T-cell (primary cell): Measurements from ENCODE around the gene MC4R. TPM values are rescaled to one million over a fixed set of nuclear protein-coding genes. Genes with fewer than 3 reads are reported as not detected.

Experiments used
- ATAC-seq, 4 experiments: fragments of 200-7000 bp in 3 of 4; fragments of 150-1000 bp in 1 of 4; cut with Tn5 transposase; replicated peaks in 1 of 4; 1 replicate in 3 of 4; 2 replicates in 1 of 4; pipeline ENCODE4 v1.10.0; 2021; ENCODE audit warnings: moderate library complexity in 3 of 4, mild to moderate bottlenecking in 2 of 4, moderate number of reproducible peaks in 1 of 4
- CTCF ChIA-PET, 2 donors: fragments of 300-600 bp; sonication (Branson Sonifier 250); formaldehyde crosslinking; loops; one replicate each; lab custom pipeline; 2022; ENCODE audit warnings: antibody characterized with exemption in 2 of 2; lab: Charles Lee
- POLR2A ChIA-PET, 2 donors: fragments of 300-600 bp; sonication (Branson Sonifier 250); formaldehyde crosslinking; loops; one replicate each; lab custom pipeline; 2022; ENCODE audit warnings: antibody characterized with exemption in 2 of 2; lab: Charles Lee
- DNase-seq, 35 experiments: peaks; one replicate each; pipeline versions ENCODE4 v3.0.0 to v3.0.0-alpha.2; 2013 to 2023
- H3K27ac ChIP-seq: one replicate; pipeline ENCODE4 v1.5.1; 2013; ENCODE audit warnings: low read length
- H3K27me3 ChIP-seq, 2 experiments: replicated peaks in 1 of 2; 1 replicate in 1 of 2; 2 replicates in 1 of 2; pipeline versions ENCODE4 v1.6.1 to v1.7.0; 2013; ENCODE audit warnings: low read length in 1 of 2, mixed read lengths in 1 of 2; ENCODE audit not compliant: control insufficient read depth in 2 of 2, insufficient read depth in 2 of 2; ENCODE audit errors: extremely low read depth in 1 of 2
- H3K36me3 ChIP-seq, 2 donors: 1 replicate in 1 of 2; 2 replicates in 1 of 2; pipeline versions ENCODE4 v1.6.1 to v1.7.0; 2013; ENCODE audit warnings: low read length in 1 of 2; ENCODE audit not compliant: control insufficient read depth in 2 of 2, insufficient read depth in 1 of 2; ENCODE audit errors: extremely low read depth in 1 of 2
- H3K4me1 ChIP-seq, 2 experiments: 1 replicate in 1 of 2; 2 replicates in 1 of 2; pipeline versions ENCODE4 v1.6.1 to v1.7.0; 2013; ENCODE audit warnings: low read length in 2 of 2, mixed read lengths in 1 of 2; ENCODE audit not compliant: insufficient read depth in 2 of 2, control insufficient read depth in 1 of 2; ENCODE audit errors: extremely low read depth in 1 of 2
- H3K4me3 ChIP-seq, 2 donors: 1 replicate in 1 of 2; 2 replicates in 1 of 2; pipeline versions ENCODE4 v1.5.1 to v1.7.0; 2013; ENCODE audit warnings: mild to moderate bottlenecking in 2 of 2, low read length in 1 of 2, moderate library complexity in 1 of 2; ENCODE audit not compliant: control insufficient read depth in 1 of 2; ENCODE audit errors: extremely low read depth in 1 of 2
- H3K9me3 ChIP-seq: 2 replicates; pipeline ENCODE4 v1.7.0; 2013
- H3K27ac Mint-ChIP-seq, 2 donors: one replicate each; pipeline ENCODE4 v1.8.0; 2020 to 2021; ENCODE audit warnings: mild to moderate bottlenecking in 2 of 2, mixed read lengths in 2 of 2
- H3K27me3 Mint-ChIP-seq, 2 donors: one replicate each; pipeline ENCODE4 v1.8.0; 2021 to 2022; ENCODE audit warnings: mixed read lengths in 2 of 2
- H3K36me3 Mint-ChIP-seq: one replicate; pipeline ENCODE4 v1.8.0; 2021; ENCODE audit warnings: mixed read lengths
- H3K4me1 Mint-ChIP-seq, 3 donors: one replicate each; pipeline ENCODE4 v1.8.0; 2020 to 2022; ENCODE audit warnings: mixed read lengths in 3 of 3, mild to moderate bottlenecking in 1 of 3
- H3K4me3 Mint-ChIP-seq, 3 donors: one replicate each; pipeline ENCODE4 v1.8.0; 2020 to 2022; ENCODE audit warnings: mild to moderate bottlenecking in 3 of 3, mixed read lengths in 3 of 3, moderate library complexity in 3 of 3
- H3K9me3 Mint-ChIP-seq, 3 donors: one replicate each; pipeline ENCODE4 v1.8.0; 2020 to 2022; ENCODE audit warnings: mixed read lengths in 3 of 3
- WGBS: methylation state at CpG from one replicate; pipeline ENCODE4 v1.1.5; 2013; ENCODE audit warnings: missing lambda C conversion rate; ENCODE audit not compliant: insufficient coverage; 5-methylcytosine and 5-hydroxymethylcytosine counted together
- total RNA-seq, 35 experiments: library from RNA in 6 of 35; stranded (reverse) in 6 of 35; fragments of 120-200 nt in 1 of 35; gene quantifications; one replicate each; pipeline versions ENCODE4 v1.2.1 to v1.2.4 and lab custom pipeline; 2013 to 2026

MC4R gene
- total RNA-seq, 5 donors from 2014 or later (not counting 1 experiment from before 2014, with no cell fraction given) = not detected

GRCh38 chr18:60347526-60348045, 25.0 kb downstream of the MC4R start:
- no peaks in the 10 kb centered on the region for H3K27me3 Mint-ChIP-seq
- no peaks in the 10 kb centered on the region for H3K4me1 ChIP-seq
- 80% methylated on average over 1 of the region's 4 CpGs for WGBS
- no peaks in the 10 kb centered on the region for H3K9me3 ChIP-seq
- no peaks in the 10 kb centered on the region for H3K36me3 ChIP-seq
- H3K4me1 Mint-ChIP-seq = no peaks in the 10 kb centered on the region
- no peaks in the 10 kb centered on the region for H3K27me3 ChIP-seq
- peaks cover 0 to 21% (median 5%) of the 10 kb centered on the region in 3 donors for H3K9me3 Mint-ChIP-seq
- no peak overlapping the region for H3K27ac ChIP-seq
- H3K27ac Mint-ChIP-seq = no peak overlapping the region
- H3K4me3 Mint-ChIP-seq = no peak overlapping the region
- H3K36me3 Mint-ChIP-seq = no peaks in the 10 kb centered on the region
- ATAC-seq (no peak), DNase-seq (no peak)
- CTCF ChIA-PET = no interaction called here
- POLR2A ChIA-PET = no interaction called here
- no peak overlapping the region for H3K4me3 ChIP-seq

GRCh38 chr18:60339018-60339417, 33.6 kb downstream of the MC4R start:
- Mint-ChIP-seq H3K27ac (no peak overlapping the region), H3K4me1 (no peaks in the 10 kb centered on the region), H3K9me3 (peaks cover 4 to 12% (median 8%) of the 10 kb centered on the region in 3 donors), H3K36me3 (no peaks in the 10 kb centered on the region), H3K4me3 (no peak overlapping the region), H3K27me3 (no peaks in the 10 kb centered on the region)
- no peak overlapping the region for H3K4me3 ChIP-seq
- DNase-seq = no peak
- no peaks in the 10 kb centered on the region for H3K36me3 ChIP-seq
- POLR2A ChIA-PET = no interaction called here
- no peaks in the 10 kb centered on the region for H3K9me3 ChIP-seq
- no peaks in the 10 kb centered on the region for H3K4me1 ChIP-seq
- no peaks in the 10 kb centered on the region for H3K27me3 ChIP-seq
- ATAC-seq = no peak
- WGBS = no CpG with 5 or more reads among the region's 1 CpG
- CTCF ChIA-PET = no interaction called here
- H3K27ac ChIP-seq = no peak overlapping the region

- Histone ChIP-seq H3K27ac (no peak overlapping the region), H3K27me3 (no peaks in the 10 kb centered on the region), H3K4me1 (no peaks in the 10 kb centered on the region), H3K4me3 (no peak overlapping the region), H3K36me3 (no peaks in the 10 kb centered on the region), H3K9me3 (no peaks in the 10 kb centered on the region)
- Mint-ChIP-seq H3K9me3 (peaks cover 2 to 15% (median 8%) of the 10 kb centered on the region in 3 donors), H3K27me3 (no peaks in the 10 kb centered on the region), H3K27ac (no peak overlapping the region), H3K4me3 (no peak overlapping the region), H3K4me1 (no peaks in the 10 kb centered on the region), H3K36me3 (no peaks in the 10 kb centered on the region)
- ATAC-seq (no peak), DNase-seq (no peak)
- POLR2A ChIA-PET = no interaction called here
- CTCF ChIA-PET = interaction anchor here in 1 of 2 donors (0.6 kb wide), 1 partner anchor 341 kb away, joined by 4 read pairs; no protein-coding TSS in a partner anchor
- 45% methylated on average over 4 of the region's 6 CpGs for WGBS
These were observed 40.7 kb downstream of the MC4R start for GRCh38 chr18:60331890-60332289.

GRCh38 chr18:60329131-60329530, 43.4 kb downstream of the MC4R start:
- Mint-ChIP-seq H3K4me1 (no peaks in the 10 kb centered on the region), H3K36me3 (no peaks in the 10 kb centered on the region), H3K9me3 (peaks cover 0 to 8% (median under 1%) of the 10 kb centered on the region in 3 donors), H3K27ac (no peak overlapping the region), H3K27me3 (no peaks in the 10 kb centered on the region), H3K4me3 (no peak overlapping the region)
- no peaks in the 10 kb centered on the region for H3K9me3 ChIP-seq
- POLR2A ChIA-PET = no interaction called here
- H3K27ac ChIP-seq = no peak overlapping the region
- DNase-seq (no peak), ATAC-seq (no peak)
- no peak overlapping the region for H3K4me3 ChIP-seq
- H3K4me1 ChIP-seq = no peaks in the 10 kb centered on the region
- H3K36me3 ChIP-seq = no peaks in the 10 kb centered on the region
- no peaks in the 10 kb centered on the region for H3K27me3 ChIP-seq
- CTCF ChIA-PET = interaction anchor here in 1 of 2 donors (0.6 kb wide), 1 partner anchor 117 kb away, joined by 4 read pairs; no protein-coding TSS in a partner anchor

GRCh38 chr18:60327880-60328279, 44.7 kb downstream of the MC4R start:
- Histone ChIP-seq H3K4me1 (no peaks in the 10 kb centered on the region), H3K9me3 (no peaks in the 10 kb centered on the region), H3K27ac (no peak overlapping the region), H3K27me3 (no peaks in the 10 kb centered on the region), H3K36me3 (no peaks in the 10 kb centered on the region), H3K4me3 (no peak overlapping the region)
- no peak overlapping the region for H3K27ac Mint-ChIP-seq
- H3K4me1 Mint-ChIP-seq = no peaks in the 10 kb centered on the region
- ChIA-PET CTCF (no interaction called here), POLR2A (no interaction called here)
- no peaks in the 10 kb centered on the region for H3K27me3 Mint-ChIP-seq
- no peak overlapping the region for H3K4me3 Mint-ChIP-seq
- ATAC-seq (no peak), DNase-seq (no peak)
- WGBS = 83% methylated on average over 2 of the region's 2 CpGs
- H3K9me3 Mint-ChIP-seq = no peaks in the 10 kb centered on the region
- H3K36me3 Mint-ChIP-seq = no peaks in the 10 kb centered on the region

GRCh38 chr18:60322591-60322990, 50.0 kb downstream of the MC4R start:
- no peaks in the 10 kb centered on the region for H3K27me3 Mint-ChIP-seq
- no peak overlapping the region for H3K27ac Mint-ChIP-seq
- Histone ChIP-seq H3K36me3 (no peaks in the 10 kb centered on the region), H3K4me3 (no peak overlapping the region), H3K4me1 (no peaks in the 10 kb centered on the region), H3K27ac (no peak overlapping the region), H3K9me3 (no peaks in the 10 kb centered on the region), H3K27me3 (no peaks in the 10 kb centered on the region)
- ChIA-PET CTCF (no interaction called here), POLR2A (no interaction called here)
- ATAC-seq (no peak), DNase-seq (no peak)
- H3K4me1 Mint-ChIP-seq = no peaks in the 10 kb centered on the region
- peaks cover 4 to 26% (median 7%) of the 10 kb centered on the region in 3 donors for H3K9me3 Mint-ChIP-seq
- H3K36me3 Mint-ChIP-seq = no peaks in the 10 kb centered on the region
- no peak overlapping the region for H3K4me3 Mint-ChIP-seq
